Measurements from ENCODE around the gene TOMM40. TPM values are rescaled to one million over a fixed set of nuclear protein-coding genes. Genes with fewer than 3 reads are reported as not detected.

The TOMM40 gene
- total RNA-seq, 1 experiment from 2014 or later = 180 TPM

- Histone ChIP-seq H2BK5ac (ENCODE audit: insufficient read length, low read length) (no peak overlapping the region), H2AK5ac (ENCODE audit: insufficient read length, low read length) (no peak overlapping the region)
These were observed 15.2 kb upstream of the TOMM40 start for GRCh38 chr19:44875666-44876451.

More at GRCh38 chr19:44875666-44876451, 15.2 kb upstream of the TOMM40 start:
- no peak overlapping the region for H4K91ac ChIP-seq (ENCODE audit: insufficient read length, low read depth, low read length)
- no peak overlapping the region for H2BK120ac ChIP-seq (ENCODE audit: low read depth, low read length, poor library complexity, severe bottlenecking)
- no peak overlapping the region for H2AFZ ChIP-seq (ENCODE audit: low read length)
- no peak overlapping the region for H2BK12ac ChIP-seq (ENCODE audit: insufficient read length, low read depth, low read length)
- no CpG with 5 or more reads among the region's 22 CpGs for WGBS (ENCODE audit: extremely low coverage, insufficient read length, low lambda C conversion rate)
- Mint-ChIP-seq H3K4me3 (no peak overlapping the region), H3K4me1 (peaks cover 6 to 40% of the 10 kb centered on the region in 2 experiments), H3K36me3 (ENCODE audit: insufficient read depth in 1 of 3, low read depth in 3 of 3) (peaks cover 45 to 77% (median 77%) of the 10 kb centered on the region in 3 experiments; a peak in 6 of 7 replicates), H3K9me3 (no peaks in the 10 kb centered on the region), H3K27ac (peak overlapping the region in 2 of 3 experiments; percentile 87 to 94; a peak in 4 of 7 replicates), H3K27me3 (ENCODE audit: low read depth) (no peaks in the 10 kb centered on the region)
- H2BK20ac ChIP-seq (ENCODE audit: low read depth, low read length, poor library complexity, severe bottlenecking) = no peak overlapping the region
- no peaks in the 10 kb centered on the region for H4K20me1 ChIP-seq (ENCODE audit: control insufficient read depth, insufficient read depth, insufficient read length)
- no peaks in the 10 kb centered on the region for H3K79me2 ChIP-seq (ENCODE audit: insufficient read depth, low read length)
- H3K4ac ChIP-seq (ENCODE audit: low read depth, low read length) = no peak overlapping the region
- H4K5ac ChIP-seq (ENCODE audit: insufficient read length, low read depth, low read length) = no peak overlapping the region
- no peak overlapping the region for H3T11ph ChIP-seq (ENCODE audit: low read length)
- H4K8ac ChIP-seq (replicated peaks; ENCODE audit: insufficient read length, low read depth, low read length) = no peak overlapping the region
- DNase-seq = no peak
- H3K18ac ChIP-seq (ENCODE audit: insufficient read length, low read depth, low read length) = no peak overlapping the region
- no peak overlapping the region for H3K27ac ChIP-seq (ENCODE audit: insufficient read length, low read depth, low read length)
- H3K9ac ChIP-seq (ENCODE audit: extremely low read depth, insufficient read length, low read length) = no peak overlapping the region
- H3K23ac ChIP-seq (ENCODE audit: insufficient read length, low read depth, low read length) = no peak overlapping the region
- no peaks in the 10 kb centered on the region for H3K23me2 ChIP-seq (ENCODE audit: insufficient read length, low read depth, low read length, poor library complexity, severe bottlenecking)
- TF ChIP-seq CTCF (conservative IDR thresholded peaks at IDR 0.05) = no peak
- H3K56ac ChIP-seq (ENCODE audit: insufficient read length, low read depth, low read length) = no peak overlapping the region
- H3K4me2 ChIP-seq (ENCODE audit: insufficient read depth, insufficient read length, low read length) = no peak overlapping the region
- H3K14ac ChIP-seq (ENCODE audit: insufficient read depth, low read length) = no peak overlapping the region
- H3K27me3 ChIP-seq (ENCODE audit: insufficient read depth, low read length) = no peaks in the 10 kb centered on the region
- H3K9me3 ChIP-seq (ENCODE audit: control insufficient read depth, low read depth, low read length) = no peaks in the 10 kb centered on the region
- H3K79me1 ChIP-seq (ENCODE audit: insufficient read depth, low read depth, low read length, poor library complexity, severe bottlenecking) = no peaks in the 10 kb centered on the region
- H3K4me1 ChIP-seq (ENCODE audit: insufficient read depth, low read length) = no peaks in the 10 kb centered on the region
- no peak overlapping the region for H2BK15ac ChIP-seq (ENCODE audit: low read depth, low read length)
